RPMI8226 (cell line): Measurements from ENCODE around the gene TPD52L2.
A peak's percentile ranks its signal among the peaks of the same experiment; 100 is the strongest.
"Not testable (repeated sequence)": the region's sequence is repeated elsewhere in the genome, so short reads cannot be mapped to it uniquely, and the experiment has no call there.

ENCODE experiments used
- DNase-seq: peaks from one replicate; pipeline ENCODE4 v3.0.0-alpha.2; 2015

Gene TPD52L2

GRCh38 chr20:63836458-63837344 lies 28.4 kb upstream of the TPD52L2 start:
- DNase-seq: no peak

DNA sequence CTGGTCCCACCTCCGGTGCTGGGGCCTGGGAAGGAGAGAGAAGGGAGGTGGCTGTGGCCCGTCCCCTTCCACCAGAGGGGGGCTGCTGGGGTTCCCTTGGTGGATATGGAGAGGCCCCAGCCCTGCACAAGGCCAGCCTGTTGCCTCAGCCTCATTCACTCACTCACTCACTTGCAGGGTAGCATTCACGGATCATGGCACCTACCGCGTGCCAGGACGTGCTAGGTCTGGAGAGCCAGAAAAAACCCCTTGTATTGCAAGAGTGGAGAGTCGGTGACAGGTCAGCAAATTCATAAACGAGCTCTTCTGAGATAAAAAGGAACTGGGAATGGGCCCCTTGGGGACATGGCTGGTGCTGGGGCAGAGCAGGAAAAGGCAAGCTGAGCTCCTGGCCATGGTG lies 27.6 kb upstream of the TPD52L2 start:
- peak; percentile 62 for DNase-seq

DNA sequence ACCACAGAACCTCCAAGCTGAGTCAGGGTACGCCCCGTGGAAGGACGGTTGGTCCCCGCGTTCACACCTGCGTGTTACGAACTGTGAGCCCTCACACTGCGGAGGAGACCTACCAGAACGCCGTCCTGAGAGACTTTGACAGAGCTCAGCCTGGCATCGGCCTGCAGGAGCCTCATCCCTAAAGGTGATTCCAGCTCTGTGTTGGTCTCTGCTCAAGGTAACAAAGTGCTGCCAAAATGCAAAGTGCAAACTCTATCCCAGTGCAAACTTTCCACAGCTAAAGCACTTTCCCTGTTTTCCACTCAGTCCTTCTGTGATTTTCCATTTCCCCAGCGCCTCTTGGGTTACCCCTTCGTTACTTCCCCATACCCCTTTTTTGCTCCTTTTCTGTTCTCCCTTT lies 25.4 kb upstream of the TPD52L2 start:
- DNase-seq: no peak

DNA sequence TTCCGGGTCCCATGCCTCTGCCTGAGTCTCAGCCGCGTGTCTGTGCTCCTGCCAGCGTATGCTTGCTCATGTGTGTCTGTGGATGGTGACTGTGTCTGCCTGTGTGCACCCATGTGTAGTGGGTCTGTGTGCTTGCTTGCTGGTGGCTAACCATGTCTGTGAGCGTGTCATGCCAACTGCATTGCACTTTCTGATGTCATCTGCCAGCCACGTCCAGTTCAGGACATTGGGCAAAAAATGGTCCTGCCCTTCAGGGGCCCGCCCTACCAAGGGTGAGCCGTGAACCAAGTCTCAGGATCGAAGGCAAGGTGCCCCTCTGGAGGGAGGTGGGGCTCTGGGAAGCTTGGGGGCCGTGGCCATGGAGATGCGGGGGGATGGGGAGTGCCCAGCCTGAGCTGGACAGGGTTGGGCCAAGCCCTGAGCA lies 24.7 kb upstream of the TPD52L2 start:
- DNase-seq: no peak

DNA sequence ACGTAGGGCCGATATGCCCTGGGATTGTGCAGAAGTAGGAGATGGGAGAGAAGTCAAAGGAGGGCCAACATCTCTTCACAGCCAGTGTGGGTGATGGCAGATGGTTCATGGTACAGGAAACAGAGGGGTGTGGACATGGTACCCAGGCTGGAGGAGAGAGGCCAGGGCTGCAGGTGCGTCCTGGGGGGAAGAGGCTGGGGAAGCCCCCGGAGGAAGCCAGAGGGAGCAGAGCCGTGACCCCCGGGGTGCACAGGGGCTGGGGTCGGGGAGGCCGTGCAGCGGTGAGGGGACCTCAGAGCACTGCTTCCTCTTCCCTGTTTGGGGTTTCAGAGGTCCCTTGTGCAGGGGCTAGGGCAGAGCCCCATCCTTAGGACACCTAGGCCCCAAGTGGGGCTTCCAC lies 22.8 kb upstream of the TPD52L2 start:
- no peak for DNase-seq

DNA sequence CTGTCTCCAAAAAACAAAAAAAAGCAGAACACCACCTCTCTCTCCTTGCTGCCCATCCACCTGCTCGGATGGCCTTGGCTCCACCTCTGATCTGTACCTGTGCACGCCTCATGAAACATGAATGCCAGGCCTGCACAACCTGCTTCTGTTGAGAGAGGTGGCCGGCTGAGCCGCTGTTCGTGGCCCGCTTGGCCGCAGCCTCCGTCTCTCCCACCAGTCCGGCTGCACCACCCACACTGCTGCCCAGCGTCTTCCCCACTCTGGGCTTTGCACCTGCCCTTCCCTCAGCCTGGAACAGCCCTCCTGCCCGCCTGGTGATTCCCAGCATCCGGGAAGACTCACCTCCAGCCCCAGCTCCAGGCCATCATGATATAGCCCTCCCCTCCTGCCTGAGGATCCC lies 21.8 kb upstream of the TPD52L2 start:
- no peak for DNase-seq

- DNase-seq: no peak
Observed at GRCh38 chr20:63843778-63844177, 21.3 kb upstream of the TPD52L2 start.

GRCh38 chr20:63844511-63844991 lies 20.5 kb upstream of the TPD52L2 start:
- no peak for DNase-seq

DNA sequence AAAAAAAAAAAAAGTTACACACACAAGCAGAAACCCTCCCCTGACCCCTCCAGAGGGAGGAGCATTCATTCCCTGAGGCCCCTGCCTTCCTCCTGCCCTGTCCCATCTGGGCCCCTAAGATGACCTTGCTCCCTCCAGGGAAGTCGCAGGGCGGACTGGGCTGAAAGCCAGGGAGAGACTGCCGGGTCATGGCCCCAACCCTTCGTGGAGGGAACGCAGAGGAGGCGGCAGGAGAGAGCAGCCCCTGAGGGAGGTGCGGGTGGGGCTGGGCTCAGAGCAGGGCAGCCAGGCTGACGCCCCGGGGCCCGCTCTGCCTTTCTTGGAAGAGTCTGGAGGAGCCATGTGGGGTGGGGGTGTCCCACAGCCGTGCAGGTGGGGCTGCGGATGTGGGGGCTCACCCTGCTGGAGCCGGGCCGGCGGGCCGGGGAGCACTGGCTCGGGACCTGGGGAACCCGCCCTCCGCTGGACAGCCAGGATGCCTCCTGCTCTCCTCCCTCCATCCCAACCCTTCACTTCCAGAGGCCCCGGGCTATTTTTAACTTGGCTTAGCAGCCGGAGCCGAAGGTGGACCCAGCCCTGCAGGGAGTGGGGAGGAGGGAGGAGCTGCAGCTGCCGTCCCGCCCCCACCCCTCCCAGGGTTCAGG lies 18.8 kb upstream of the TPD52L2 start:
- DNase-seq: peak; percentile 76

- DNase-seq: no peak
Observed at GRCh38 chr20:63846888-63847236, 18.2 kb upstream of the TPD52L2 start.

DNA sequence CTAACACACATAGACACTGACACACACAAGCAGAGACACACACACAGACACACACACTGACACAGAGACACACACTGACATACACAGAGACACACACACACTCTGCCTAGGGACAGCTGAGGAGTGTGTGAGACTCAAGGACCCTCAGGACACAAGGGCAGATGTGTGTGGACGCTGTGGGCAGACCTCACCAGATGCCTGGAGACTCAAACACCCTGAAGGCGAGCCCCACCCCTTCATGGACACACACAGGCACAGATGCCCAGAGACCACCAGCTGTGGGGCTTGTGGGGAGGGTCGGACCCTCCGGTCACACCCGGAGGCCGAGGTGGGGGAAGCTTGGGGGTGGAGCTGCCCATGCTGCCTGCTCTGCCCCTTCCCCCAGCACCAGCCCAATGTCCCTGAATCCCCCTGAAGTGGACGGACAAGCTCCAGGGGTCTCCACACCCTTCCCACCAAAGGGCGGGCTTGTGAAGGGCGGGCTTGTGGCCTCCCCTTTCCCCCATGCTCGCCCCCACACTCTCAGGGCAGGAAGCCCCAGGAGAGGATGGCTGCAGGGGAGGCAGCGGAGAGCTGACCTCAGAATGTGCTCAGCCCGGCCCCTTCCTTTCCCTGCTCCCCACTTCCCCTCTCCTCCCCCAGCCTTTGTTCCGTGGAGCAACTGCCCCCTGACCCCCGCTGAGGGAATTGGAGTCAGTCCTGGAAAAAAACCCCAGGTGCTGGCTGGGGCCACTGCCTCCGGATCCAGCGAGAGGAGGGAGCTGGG lies 17.6 kb upstream of the TPD52L2 start:
- no peak for DNase-seq

- DNase-seq: no peak
Observed at GRCh38 chr20:63848003-63848911, 16.8 kb upstream of the TPD52L2 start.

DNA sequence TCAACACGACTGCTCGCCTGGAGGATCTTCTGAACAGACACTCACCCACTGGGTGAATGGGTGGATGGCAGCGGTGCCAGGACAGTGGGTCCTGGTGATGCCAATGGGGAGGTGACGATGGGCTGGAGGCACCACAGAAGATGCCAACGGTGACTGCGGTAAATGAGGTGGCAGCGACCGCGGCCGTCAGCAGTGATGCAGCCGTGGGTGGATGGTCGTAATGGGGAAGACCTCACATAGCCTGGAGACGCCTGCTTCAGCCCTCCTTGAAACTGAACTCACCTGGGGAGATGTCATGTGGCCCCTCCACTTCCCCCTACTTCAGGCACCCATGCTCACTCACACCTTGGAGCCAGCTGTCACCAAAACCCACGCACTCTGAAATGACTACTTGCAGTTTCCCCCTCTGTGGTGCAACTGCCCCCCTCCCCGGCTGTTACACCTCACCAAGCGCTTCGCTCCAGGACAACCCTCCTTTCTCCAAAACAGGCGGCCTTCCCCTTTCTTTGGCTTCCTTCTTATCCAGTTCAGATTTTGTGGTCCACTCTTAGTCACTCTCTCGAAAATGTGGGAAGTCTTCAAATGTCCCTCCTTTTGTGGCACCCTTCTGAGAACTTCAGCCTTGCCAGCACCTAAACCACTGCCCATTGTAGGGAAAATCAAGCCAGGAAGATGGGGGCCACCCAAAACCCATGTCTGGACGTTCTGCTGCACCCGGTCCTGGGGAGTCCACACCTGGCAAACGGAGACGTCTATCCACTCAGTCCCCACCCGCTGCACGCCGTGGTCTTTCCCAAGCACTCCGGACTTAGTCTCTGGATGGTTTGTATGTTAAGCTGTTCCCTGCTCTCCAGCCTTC lies 14.2 kb upstream of the TPD52L2 start:
- DNase-seq: no peak

- DNase-seq: not testable (repeated sequence)
Observed at GRCh38 chr20:63851548-63851943, 13.5 kb upstream of the TPD52L2 start.

- not testable (repeated sequence) for DNase-seq
Observed at GRCh38 chr20:63853733-63854068, 11.4 kb upstream of the TPD52L2 start.

- no peak for DNase-seq
Observed at GRCh38 chr20:63854069-63854765, 10.9 kb upstream of the TPD52L2 start.

DNA sequence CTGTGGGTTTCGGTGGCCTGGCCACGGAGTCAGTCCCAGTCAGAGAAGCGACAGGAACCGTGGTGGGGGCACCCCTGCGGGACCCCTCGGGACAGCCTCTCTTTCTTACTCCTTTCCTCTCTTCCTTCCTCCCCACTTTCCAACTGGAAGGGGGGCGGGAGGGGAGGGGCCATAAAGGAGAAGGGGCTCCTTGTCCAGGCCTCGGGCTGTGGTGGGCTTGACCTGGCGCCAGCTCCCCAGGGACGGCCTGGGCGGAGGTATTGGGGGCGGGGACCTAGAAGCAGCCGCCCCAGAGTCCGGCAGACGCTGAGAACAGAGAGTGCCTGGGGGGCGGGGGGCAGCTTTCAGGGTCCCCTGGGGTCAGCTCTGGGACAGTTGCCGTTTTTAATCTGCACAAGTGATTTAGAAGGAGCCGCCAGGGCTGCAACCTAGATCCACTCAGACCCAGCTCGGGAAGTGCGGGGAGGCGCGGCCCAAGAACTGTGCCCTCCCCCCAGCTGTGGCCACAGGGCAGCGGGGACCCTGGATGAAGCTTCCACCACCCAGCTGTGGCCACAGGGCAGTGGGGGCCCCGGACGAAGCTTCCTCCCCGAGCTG lies 10.2 kb upstream of the TPD52L2 start:
- DNase-seq: no peak

GRCh38 chr20:63855363-63856097 lies 9.5 kb upstream of the TPD52L2 start:
- DNase-seq: no peak

DNA sequence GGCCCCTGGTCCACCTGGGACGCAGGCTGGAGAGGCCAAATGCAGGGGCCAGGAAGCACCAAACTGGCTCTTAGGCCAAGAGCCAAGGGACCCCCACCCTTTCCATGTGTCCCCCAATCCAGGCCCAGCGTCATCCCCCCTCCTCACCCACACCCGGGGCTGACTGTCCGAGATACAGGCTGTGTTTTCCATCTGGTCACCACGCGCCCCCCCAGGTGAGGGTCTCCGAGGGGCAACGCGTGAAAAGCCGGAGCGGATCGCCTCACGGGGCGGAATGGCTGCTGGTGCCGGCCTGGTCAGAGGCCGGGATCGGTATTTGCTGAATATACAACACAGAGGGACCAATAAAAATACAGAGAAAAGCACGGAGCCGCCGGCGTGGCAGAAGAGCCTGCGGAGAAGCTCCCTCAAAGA lies 9.0 kb upstream of the TPD52L2 start:
- DNase-seq: no peak
